Colon (tissue), 2 donors: ENCODE data around the gene AKTIP.

Experiments used
- FAIRE-seq: peaks from 2 replicates; lab custom pipeline; 2012; peaks lifted over from hg19 to GRCh38; lab: Jason Lieb, UNC
- donor health status: control.
- donor health status: control.

Gene AKTIP

DNA sequence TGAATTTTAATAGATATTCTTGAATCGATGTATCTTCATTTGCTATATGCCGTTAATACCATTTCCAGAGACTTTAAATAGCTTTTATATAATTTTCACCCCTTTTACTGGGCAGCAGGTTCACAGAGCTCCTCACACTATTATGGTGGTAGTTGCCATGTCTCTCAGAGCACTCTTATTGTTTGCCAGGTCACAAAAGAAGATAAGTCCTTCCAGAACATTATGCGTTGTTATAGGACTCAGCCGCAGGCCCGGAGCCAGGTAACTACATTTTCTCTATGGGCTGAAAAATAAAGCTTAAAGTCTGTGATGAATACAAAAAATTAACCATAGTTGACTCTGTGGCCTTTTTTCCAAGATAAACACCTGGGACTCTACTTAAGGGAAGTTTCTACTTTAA, 24.0 kb downstream of the AKTIP start:
- FAIRE-seq = no peak

DNA sequence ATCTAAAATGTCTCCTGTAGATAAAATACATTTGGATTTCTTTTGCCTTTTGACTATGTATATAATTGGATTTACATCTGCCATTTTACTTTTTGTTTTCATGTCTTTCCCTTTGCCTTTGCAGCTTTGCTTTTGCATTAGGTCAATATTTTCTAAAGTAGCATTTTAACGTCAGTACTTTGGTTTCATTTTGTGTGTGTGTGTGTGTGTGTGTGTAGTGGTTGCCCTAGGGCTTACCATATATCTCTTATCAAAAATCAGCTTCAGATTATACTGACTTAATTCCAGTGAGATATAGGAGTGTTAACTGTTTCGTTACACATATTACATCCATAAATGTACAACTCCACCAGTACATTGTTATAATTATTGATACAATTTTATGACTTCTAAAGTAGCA, 26.1 kb downstream of the AKTIP start:
- no peak for FAIRE-seq

DNA sequence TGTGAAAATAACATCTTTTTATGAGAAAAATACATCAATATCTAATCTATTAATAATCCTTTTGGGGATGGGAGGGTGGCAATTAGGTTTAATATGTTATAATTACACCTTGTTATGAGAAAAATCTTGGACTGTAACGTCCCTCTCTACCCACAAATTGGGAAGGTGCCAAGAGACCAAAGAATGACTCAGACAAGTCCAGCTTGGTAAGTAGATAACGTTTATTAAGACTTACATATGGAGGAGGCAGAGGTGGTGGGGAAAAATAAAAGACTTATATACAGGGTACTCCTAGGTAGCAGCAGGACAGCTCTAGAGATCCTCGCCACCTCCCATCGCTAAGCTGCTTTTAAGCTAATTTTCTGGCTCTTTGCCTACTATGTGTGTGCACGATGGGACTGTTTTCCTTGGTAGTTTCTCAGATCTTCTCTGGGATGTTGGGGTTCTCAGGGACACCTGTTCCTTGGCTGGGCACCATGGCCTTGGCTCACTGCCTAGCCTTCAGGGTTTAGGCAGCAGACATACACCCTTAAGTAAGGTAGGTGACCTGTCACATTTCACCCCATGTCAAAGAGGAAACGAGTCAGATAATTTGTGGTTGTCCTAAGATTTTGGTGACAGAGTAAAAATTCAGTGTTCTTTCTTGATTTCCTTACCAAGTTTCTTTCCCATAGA, 37.3 kb downstream of the AKTIP start:
- FAIRE-seq = no peak

DNA sequence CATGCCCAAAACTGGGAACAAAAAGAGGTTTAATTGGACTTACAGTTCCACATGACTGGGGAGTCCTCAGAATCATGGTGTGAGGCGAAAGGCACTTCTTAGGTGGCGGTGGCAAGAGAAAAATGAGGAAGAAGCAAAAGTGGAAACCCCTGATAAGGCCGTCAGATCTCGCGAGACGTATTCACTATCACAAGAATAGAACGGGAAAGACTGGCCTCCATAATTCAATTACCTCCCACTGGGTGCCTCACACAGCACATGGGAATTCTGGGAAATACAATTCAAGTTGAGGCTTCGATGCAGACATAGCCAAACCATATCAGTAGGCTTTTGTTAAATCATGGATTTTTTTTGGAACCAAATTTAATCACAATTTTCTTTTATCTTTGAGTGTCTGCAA, 44.4 kb downstream of the AKTIP start:
- FAIRE-seq = no peak

DNA sequence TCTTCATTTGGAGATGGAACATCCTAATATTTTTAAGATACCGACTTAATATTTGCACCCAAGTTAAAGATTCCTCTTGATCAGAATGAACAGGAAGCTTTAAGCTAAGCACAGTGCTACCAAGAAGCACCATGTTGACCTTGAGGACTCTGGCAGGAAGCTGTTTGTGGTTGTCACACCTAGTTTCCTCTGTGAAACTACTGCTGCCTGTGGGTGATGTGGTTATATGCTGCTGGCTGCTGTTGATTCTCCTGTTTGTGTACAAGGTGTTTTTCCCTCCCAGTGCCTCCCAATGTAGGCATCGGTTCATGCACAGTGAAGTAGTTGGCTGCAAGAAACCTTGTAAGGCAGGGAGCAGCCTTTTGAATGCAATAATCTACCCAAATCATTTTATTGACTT, 45.3 kb downstream of the AKTIP start:
- FAIRE-seq = no peak

DNA sequence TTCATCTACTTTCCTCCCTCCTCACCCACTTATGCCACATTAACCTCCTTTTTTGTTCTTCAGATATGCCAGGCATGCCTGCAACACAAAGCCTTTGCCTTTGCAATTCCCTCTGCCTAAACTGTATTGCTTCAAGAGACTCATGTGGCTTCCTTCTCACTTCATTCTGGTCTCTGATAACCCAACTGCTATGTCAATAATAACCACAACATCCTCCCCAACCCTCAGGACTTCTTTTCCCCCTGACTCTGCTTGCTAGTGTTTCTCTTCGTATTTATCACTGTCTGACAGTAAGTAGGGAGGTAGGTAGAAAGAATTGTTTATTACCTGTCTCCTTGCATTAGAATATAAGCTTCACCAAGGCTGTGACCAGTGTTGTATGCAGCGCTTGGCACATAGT, 46.4 kb downstream of the AKTIP start:
- FAIRE-seq = no peak

DNA sequence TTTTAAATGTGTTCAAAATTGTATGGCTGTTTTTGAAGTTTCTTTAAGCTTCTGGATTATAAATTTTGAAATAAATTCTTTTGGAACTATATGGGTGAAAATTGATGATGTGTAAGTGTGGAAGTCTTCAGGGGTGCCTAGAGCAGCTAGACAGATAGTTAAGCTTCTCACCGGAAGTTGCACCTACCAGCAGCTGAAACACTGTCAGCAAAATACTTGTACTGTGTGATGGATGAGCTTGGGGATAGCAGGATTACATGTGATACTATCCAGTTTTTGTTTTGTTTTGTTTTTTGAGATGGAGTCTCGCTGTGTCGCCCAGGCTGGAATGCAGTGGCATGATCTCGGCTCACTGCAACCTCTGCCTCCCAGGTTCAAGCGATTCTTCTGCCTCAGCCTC, 49.1 kb downstream of the AKTIP start:
- no peak for FAIRE-seq

DNA sequence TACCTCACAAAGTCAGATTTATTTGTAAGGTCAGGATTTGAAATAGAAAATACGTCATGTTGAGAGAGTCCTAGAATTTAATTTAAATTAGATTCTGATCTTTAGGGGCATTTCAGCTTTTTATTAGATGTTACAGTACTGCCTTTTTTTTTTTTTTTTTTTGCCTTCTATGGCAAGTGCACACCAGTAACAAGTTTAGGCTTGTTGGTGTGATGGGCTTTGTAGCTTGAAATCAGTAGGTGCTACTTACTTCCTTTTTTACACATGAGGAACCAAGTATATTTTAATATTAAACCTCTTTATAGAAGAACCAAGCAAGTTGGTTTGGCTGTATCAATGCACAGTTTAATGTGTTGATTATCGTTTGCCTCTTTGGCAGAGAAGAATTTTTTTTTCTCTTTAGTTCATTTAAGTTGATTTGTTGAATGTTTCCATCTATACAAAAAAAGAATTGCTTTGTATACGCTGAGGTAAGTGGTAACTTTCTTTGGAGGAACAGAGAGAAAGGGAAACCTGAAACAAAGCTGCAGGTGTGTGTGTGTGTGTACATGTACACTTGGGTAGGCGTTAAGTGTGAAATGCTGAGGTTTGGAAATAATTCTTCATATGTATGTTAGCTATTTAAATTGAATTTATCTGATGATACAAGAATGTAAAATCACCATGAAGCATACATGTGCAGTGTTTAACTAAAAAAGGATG, 53.0 kb downstream of the AKTIP start:
- no peak for FAIRE-seq

DNA sequence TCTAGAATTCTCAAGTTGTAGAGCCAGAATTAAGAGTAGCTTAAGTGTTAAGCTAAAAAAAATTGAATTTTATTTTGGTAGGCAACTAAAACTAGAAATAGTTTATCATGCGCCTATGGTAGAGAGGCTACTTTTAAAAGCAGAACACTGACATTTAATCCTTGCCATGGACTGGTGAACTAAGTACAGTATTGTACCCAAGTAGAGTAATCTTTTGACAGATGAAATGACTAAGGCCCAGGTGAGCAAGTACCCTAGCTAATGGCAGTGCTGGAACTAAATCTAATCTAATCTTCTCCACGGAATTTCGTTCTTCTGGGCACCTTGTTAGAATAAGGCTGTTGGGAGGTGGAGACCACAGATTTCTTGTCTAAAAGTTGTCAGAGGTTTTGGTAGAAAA, 56.9 kb downstream of the AKTIP start:
- no peak for FAIRE-seq

DNA sequence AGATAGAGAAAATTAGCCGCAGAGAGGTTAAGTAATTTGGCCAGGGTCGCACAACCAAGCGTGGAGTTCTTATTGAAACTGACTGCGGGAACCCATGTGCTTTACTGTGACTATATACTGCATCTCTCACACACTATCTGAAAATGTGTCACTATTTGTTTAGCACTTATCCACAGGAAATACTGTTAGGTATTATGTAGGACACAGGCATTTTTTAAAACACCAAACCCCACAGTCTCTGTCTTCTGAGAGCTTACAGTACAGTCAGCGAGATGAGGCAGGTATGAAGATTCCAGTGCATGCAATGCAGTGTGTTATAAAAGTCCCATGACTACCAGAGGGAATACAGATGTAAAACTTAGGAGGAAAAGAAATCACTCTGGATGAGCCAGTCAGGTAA, 57.5 kb downstream of the AKTIP start:
- no peak for FAIRE-seq
